ENCODE data around the gene COX5A. TPM values are rescaled to one million over a fixed set of nuclear protein-coding genes. Genes with fewer than 3 reads are reported as not detected.
A peak's percentile ranks its signal among the peaks of the same experiment; 100 is the strongest.

The COX5A gene
- total and polyA plus RNA-seq, 2 of the 13 experiments (the other 11 are each of a cell fraction or from before 2014, with no cell fraction given): 158 to 218 TPM

GRCh38 chr15:74937590-74938371 is at the start of gene COX5A (continued):
- TF ChIP-seq, protein P1, sequence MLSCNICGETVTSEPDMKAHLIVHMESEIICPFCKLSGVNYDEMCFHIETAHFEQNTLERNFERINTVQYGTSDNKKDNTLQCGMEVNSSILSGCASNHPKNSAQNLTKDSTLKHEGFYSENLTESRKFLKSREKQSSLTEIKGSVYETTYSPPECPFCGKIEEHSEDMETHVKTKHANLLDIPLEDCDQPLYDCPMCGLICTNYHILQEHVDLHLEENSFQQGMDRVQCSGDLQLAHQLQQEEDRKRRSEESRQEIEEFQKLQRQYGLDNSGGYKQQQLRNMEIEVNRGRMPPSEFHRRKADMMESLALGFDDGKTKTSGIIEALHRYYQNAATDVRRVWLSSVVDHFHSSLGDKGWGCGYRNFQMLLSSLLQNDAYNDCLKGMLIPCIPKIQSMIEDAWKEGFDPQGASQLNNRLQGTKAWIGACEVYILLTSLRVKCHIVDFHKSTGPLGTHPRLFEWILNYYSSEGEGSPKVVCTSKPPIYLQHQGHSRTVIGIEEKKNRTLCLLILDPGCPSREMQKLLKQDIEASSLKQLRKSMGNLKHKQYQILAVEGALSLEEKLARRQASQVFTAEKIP (CRISPR knock-in tag; IDR thresholded peaks at IDR 0.05; ENCODE audit: borderline replicate concordance): no peak
- TF ChIP-seq DMAP1 (CRISPR knock-in tag; IDR thresholded peaks at IDR 0.05) (peak; percentile 59; the same call in 1 of the 2 replicates), FOXA3 (CRISPR knock-in tag; IDR thresholded peaks at IDR 0.05) (no peak), MEIS1 (CRISPR knock-in tag; IDR thresholded peaks at IDR 0.05; ENCODE audit: borderline replicate concordance) (peak; percentile 52; the same call in 1 of the 2 replicates), ZNF660 (CRISPR knock-in tag; IDR thresholded peaks at IDR 0.05; ENCODE audit: borderline replicate concordance, low read depth) (peak; percentile 32; the same call in 1 of the 2 replicates), ZNF512 (CRISPR knock-in tag; IDR thresholded peaks at IDR 0.05) (no peak), RBAK (CRISPR knock-in tag; IDR thresholded peaks at IDR 0.05) (no peak), ZNF136 (CRISPR knock-in tag; IDR thresholded peaks at IDR 0.05; ENCODE audit: low read depth) (no peak), ZNF317 (CRISPR knock-in tag; IDR thresholded peaks at IDR 0.05) (no peak), ATF7-NPFF (CRISPR knock-in tag; IDR thresholded peaks at IDR 0.05; ENCODE audit: low read depth) (peak; percentile 96), REL (CRISPR knock-in tag; conservative IDR thresholded peaks at IDR 0.05) (no peak; the same call in 1 of the 2 replicates), YY1 (IDR thresholded peaks at IDR 0.05; ENCODE audit: insufficient read depth, insufficient replicate concordance, low read depth, low read length) (peak; percentile 82), FOXC1 (CRISPR knock-in tag; IDR thresholded peaks at IDR 0.05; ENCODE audit: borderline replicate concordance) (peak; percentile 81), ZC3H4 (CRISPR knock-in tag; IDR thresholded peaks at IDR 0.05; ENCODE audit: borderline replicate concordance) (no peak; the same call in 1 of the 2 replicates), NR2F2 (IDR thresholded peaks at IDR 0.05; ENCODE audit: borderline replicate concordance, low read depth) (no peak), GFI1 (CRISPR knock-in tag; IDR thresholded peaks at IDR 0.05; ENCODE audit: borderline replicate concordance) (no peak), ZNF761 (CRISPR knock-in tag; conservative IDR thresholded peaks at IDR 0.05) (peak; percentile 88; the same call in 1 of the 2 replicates), ZNF549 (CRISPR knock-in tag; IDR thresholded peaks at IDR 0.05) (no peak), SAP130 (CRISPR knock-in tag; IDR thresholded peaks at IDR 0.05; ENCODE audit: low read depth) (peak; percentile 94), HNRNPK (IDR thresholded peaks at IDR 0.05; ENCODE audit: low read depth, low read length, poor library complexity, severe bottlenecking) (peak; percentile 89), ZNF224 (CRISPR knock-in tag; IDR thresholded peaks at IDR 0.05) (peak; percentile 66; the same call in 1 of the 2 replicates)
- TF ChIP-seq, protein P2, sequence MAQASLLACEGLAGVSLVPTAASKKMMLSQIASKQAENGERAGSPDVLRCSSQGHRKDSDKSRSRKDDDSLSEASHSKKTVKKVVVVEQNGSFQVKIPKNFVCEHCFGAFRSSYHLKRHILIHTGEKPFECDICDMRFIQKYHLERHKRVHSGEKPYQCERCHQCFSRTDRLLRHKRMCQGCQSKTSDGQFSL (CRISPR knock-in tag; IDR thresholded peaks at IDR 0.05): no peak; the same call in 1 of the 2 replicates

All from HepG2 (cell line).